Thyroid gland (tissue), 4 donors: ENCODE measurements around the gene PGS1. TPM values are rescaled to one million over a fixed set of nuclear protein-coding genes. Genes with fewer than 3 reads are reported as not detected.

ENCODE experiments used
- DNase-seq, 2 donors: peaks; one replicate each; pipeline ENCODE4 v3.0.0-alpha.2; 2019
- H3K27ac ChIP-seq, 3 donors: fragments of 200-600 bp; sonication (generic); 1 replicate in 2 of 3; 2 replicates in 1 of 3; pipeline ENCODE4 v1.5.1; 2016 to 2019; ENCODE audit warnings: mild to moderate bottlenecking in 1 of 3, moderate library complexity in 1 of 3
- H3K27me3 ChIP-seq: fragments of 200-600 bp; sonication (generic); one replicate; pipeline ENCODE4 v1.5.1; 2019
- H3K36me3 ChIP-seq, 2 donors: fragments of 200-600 bp; sonication (generic); one replicate each; pipeline ENCODE4 v1.5.1; 2016 to 2019
- H3K4me1 ChIP-seq, 2 donors: fragments of 200-600 bp; sonication (generic); one replicate each; pipeline ENCODE4 v1.5.1; 2017 to 2019
- H3K4me3 ChIP-seq, 3 donors: fragments of 200-600 bp; sonication (generic); replicated peaks in 1 of 3; 1 replicate in 2 of 3; 2 replicates in 1 of 3; pipeline ENCODE4 v1.5.1; 2016; ENCODE audit warnings: mild to moderate bottlenecking in 1 of 3
- H3K9me3 ChIP-seq: fragments of 200-600 bp; sonication (generic); one replicate; pipeline ENCODE4 v1.5.1; 2017
- CTCF ChIP-seq, 6 experiments: fragments of 200-600 bp in 3 of 6; fragments of 450-650 bp in 3 of 6; sonication (generic) in 3 of 6; IDR thresholded peaks; one replicate each; pipeline ENCODE4 v1.5.1; 2016 to 2019; ENCODE audit warnings: antibody characterized with exemption in 6 of 6, mild to moderate bottlenecking in 2 of 6, inconsistent platforms in 1 of 6, moderate library complexity in 1 of 6
- POLR2A ChIP-seq, 2 donors: fragments of 450-650 bp; IDR thresholded peaks; one replicate each; pipeline ENCODE4 v1.6.1; 2017; ENCODE audit warnings: antibody characterized with exemption in 2 of 2, mild to moderate bottlenecking in 2 of 2, moderate library complexity in 1 of 2
- WGBS, 2 donors: methylation state at CpG; one replicate each; pipeline ENCODE4 v1.1.5; 2017; 5-methylcytosine and 5-hydroxymethylcytosine counted together
- intact Hi-C: fragments of 100-400 bp; cut with DNase I; formaldehyde crosslinking; loops from one replicate; pipeline ENCODE4 v1.15.1; 2023
- total RNA-seq, 4 donors: library from RNA; depleted of rRNA; stranded (reverse); fragments of >200 nt; gene quantifications; one replicate each; pipeline ENCODE4 v1.2.3, GENCODE V29; 2016

Gene PGS1
- total RNA-seq, 4 donors from 2014 or later, result 41.2 to 87.2 (median 69.1) TPM

DNA sequence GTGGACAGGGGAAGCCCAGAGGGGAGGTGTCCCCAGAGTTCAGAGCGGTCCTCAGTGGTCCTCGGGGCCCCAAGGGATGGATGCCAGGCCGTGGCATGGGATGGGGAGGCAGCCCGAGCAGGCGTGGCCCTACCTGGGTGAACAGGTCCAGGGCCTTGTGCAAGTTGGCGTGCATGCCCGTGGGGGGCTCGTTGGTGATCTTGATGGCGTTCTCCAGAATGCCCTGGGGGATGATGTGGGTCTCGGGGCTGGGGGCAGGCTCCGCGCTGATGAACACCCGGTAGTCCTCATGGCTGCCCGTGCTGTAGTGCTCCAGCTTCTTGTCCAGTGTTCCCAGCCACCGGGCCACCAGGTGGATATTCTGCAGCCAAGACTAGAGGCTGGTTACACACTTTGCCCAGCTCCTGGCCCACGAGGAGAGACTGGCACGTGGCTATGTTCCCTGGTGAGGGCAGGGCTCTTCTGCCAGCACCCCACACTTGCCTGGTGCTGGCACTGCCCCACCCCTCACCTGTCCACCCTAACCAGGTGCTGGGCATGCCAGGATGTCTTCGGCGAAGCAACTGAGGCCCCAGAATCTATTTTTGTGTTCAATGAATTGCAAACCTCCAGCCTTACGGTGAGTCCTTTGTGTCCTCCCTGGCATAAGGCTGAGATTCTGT is 59.2 kb downstream of the PGS1 start:
- TF ChIP-seq CTCF (IDR thresholded peaks at IDR 0.05) (no peak), POLR2A (IDR thresholded peaks at IDR 0.05) (no peak)
- DNase-seq, result no peak
- intact Hi-C loops, result no loop called here
- no peaks in the 10 kb centered on the region for H3K36me3 ChIP-seq
- 85 to 89% methylated on average over 8 to 18 of the region's 20 CpGs for WGBS, 2 donors
- no peak overlapping the region for H3K4me3 ChIP-seq
- H3K27me3 ChIP-seq, result no peaks in the 10 kb centered on the region
- H3K27ac ChIP-seq, result no peak overlapping the region
- no peaks in the 10 kb centered on the region for H3K9me3 ChIP-seq
- peaks cover 0 to 2% of the 10 kb centered on the region in 2 donors for H3K4me1 ChIP-seq

DNA sequence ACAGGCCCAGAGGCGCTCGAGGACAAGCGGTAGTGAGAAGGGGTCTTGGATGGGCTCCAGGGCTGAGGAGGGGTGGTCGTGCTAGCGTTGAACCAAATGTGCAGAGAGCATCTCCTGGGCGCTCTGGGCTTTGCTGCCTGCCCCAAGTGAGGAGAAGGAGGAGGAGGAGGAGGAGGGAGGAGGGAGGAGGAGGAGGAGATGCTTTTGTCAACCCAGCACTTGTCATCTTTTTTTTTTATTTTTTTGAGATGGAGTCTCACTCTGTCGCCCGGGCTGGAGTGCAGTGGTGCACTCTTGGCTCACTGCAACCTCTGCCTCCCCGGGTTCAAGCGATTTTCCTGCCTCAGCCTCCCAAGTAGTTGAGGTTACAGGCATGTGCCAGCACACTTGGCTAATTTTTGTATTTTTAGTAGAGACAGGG is 59.8 kb downstream of the PGS1 start:
- intact Hi-C loops, result no loop called here
- no peak for DNase-seq
- no peaks in the 10 kb centered on the region for H3K9me3 ChIP-seq
- H3K27ac ChIP-seq, result no peak overlapping the region
- H3K4me3 ChIP-seq, result no peak overlapping the region
- no peaks in the 10 kb centered on the region for H3K27me3 ChIP-seq
- H3K36me3 ChIP-seq, result no peaks in the 10 kb centered on the region
- WGBS, 2 donors, result 76 to 77% methylated on average over 6 to 8 of the region's 10 CpGs
- no peak for TF ChIP-seq POLR2A (IDR thresholded peaks at IDR 0.05)
- no peak for TF ChIP-seq CTCF (IDR thresholded peaks at IDR 0.05)
- H3K4me1 ChIP-seq, result no peaks in the 10 kb centered on the region

DNA sequence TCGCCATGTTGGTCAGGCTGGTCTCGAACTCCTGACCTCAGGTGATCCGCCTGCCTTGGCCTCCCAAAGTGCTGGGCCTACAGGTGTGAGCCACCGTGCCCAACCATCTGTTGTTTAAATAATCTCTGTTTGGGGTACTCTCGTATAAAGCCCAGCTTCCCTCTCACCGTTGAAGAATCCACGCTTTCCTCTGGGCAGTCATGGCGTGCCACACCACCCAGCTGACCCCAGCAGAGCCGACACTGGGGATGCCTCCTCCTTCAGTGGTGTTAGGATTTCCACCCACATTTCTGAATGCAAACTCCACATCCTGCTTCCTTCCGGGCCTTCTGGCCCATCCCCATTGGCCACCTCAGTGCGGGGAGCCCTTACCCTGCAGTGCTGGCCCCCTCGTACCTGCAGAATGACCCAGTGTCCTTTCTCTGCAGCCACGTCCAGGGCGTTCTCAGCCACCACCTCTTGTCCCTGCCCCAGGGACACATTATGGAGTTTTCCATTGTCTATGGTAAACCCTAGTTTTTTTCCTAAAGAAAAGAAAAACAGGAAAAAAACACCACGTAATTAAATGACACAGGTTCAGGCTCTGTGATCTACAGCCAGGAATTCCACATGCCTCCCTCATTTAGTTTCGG is 60.4 kb downstream of the PGS1 start:
- WGBS, 2 donors, result 83 to 84% methylated on average over 16 of the region's 16 CpGs
- intact Hi-C loops, result no loop called here
- Histone ChIP-seq H3K27me3 (no peaks in the 10 kb centered on the region), H3K36me3 (no peaks in the 10 kb centered on the region), H3K27ac (no peak overlapping the region), H3K9me3 (no peaks in the 10 kb centered on the region), H3K4me1 (no peaks in the 10 kb centered on the region), H3K4me3 (no peak overlapping the region)
- TF ChIP-seq POLR2A (IDR thresholded peaks at IDR 0.05) (no peak), CTCF (IDR thresholded peaks at IDR 0.05) (no peak)
- DNase-seq, result no peak

GRCh38 chr17:78441271-78441971 is 63.0 kb downstream of the PGS1 start:
- Histone ChIP-seq H3K4me1 (no peaks in the 10 kb centered on the region), H3K27ac (no peak overlapping the region), H3K36me3 (no peaks in the 10 kb centered on the region), H3K4me3 (no peak overlapping the region), H3K9me3 (no peaks in the 10 kb centered on the region), H3K27me3 (no peaks in the 10 kb centered on the region)
- intact Hi-C loops, result no loop called here
- 79 to 84% methylated on average over 12 of the region's 12 CpGs for WGBS, 2 donors
- TF ChIP-seq POLR2A (IDR thresholded peaks at IDR 0.05) (no peak), CTCF (IDR thresholded peaks at IDR 0.05) (no peak)
- no peak for DNase-seq
